ENCODE measurements around the gene KCTD13.

DNA sequence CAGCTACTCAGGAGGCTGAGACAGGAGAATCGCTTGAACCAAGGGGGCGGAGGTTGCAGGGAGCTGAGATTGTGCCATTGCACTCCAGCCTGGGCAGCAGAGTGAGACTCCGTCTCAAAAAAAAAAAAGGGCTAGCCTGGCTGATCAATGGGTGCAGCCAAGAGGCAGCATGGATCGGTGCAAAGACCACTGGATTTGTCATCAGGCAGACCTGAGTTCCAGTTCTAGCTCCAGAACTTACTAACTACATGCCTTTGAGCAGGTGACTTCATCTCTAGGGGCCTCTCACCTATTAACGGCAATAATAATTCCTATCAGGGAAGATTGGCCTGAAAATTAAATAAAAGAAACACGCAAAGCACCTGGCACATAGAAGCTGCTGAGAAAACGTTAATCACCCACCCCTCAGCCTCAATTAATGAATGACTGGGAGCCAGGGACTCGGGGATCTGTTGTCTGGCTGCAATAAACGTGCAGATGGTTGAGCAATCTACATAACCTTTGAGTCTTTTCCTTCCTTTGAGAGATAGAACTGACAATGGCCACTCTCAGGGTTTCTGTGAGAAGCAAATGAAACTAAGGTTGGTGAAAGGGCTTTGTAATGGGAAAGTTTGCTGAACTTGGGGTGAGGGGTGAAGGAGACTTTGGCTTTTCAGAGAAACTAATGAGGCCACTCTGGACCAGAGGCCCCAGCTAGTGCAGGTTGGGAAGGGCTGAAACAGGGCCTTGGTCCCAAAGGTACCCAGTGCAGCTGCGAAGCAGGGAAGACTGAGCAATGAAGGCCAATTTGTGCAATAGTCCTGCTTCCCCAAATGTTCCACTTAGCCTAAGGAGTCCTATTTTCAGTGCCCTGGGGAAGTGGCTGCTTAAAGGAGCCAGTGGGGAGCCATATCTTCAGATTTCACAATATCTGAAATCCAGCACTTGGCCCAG is 34.2 kb downstream of the KCTD13 start:
- no peak for TF ChIP-seq POLR2AphosphoS5 (IDR thresholded peaks at IDR 0.05)
- TF ChIP-seq, protein P1, sequence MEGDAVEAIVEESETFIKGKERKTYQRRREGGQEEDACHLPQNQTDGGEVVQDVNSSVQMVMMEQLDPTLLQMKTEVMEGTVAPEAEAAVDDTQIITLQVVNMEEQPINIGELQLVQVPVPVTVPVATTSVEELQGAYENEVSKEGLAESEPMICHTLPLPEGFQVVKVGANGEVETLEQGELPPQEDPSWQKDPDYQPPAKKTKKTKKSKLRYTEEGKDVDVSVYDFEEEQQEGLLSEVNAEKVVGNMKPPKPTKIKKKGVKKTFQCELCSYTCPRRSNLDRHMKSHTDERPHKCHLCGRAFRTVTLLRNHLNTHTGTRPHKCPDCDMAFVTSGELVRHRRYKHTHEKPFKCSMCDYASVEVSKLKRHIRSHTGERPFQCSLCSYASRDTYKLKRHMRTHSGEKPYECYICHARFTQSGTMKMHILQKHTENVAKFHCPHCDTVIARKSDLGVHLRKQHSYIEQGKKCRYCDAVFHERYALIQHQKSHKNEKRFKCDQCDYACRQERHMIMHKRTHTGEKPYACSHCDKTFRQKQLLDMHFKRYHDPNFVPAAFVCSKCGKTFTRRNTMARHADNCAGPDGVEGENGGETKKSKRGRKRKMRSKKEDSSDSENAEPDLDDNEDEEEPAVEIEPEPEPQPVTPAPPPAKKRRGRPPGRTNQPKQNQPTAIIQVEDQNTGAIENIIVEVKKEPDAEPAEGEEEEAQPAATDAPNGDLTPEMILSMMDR (IDR thresholded peaks at IDR 0.05): no peak
